ENCODE measurements around the gene PRCD.

PRCD gene

GRCh38 chr17:76574166-76574565, 34.3 kb downstream of the PRCD start:
- FAIRE-seq = no peak

DNA sequence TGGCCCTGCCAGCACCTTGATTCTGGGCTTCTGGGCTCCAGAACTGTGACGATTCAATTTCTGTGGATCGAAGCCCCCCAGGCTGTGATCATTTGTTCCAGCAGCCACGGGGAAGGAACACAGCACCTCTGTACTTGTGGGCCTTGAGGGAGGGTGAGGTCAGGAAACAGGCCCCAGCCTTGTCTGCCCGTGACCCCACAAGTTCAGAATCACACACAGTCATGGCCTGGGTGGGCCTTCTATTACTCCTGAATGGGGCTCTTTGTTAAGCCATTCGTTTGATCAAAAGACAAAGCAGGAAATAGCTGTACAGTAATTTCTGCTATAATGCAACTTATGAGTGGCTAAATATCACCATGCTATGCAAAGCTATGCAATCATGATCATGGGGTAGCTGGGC, 35.7 kb downstream of the PRCD start:
- no peak for FAIRE-seq

GRCh38 chr17:76576189-76576588, 36.3 kb downstream of the PRCD start:
- no peak for FAIRE-seq

DNA sequence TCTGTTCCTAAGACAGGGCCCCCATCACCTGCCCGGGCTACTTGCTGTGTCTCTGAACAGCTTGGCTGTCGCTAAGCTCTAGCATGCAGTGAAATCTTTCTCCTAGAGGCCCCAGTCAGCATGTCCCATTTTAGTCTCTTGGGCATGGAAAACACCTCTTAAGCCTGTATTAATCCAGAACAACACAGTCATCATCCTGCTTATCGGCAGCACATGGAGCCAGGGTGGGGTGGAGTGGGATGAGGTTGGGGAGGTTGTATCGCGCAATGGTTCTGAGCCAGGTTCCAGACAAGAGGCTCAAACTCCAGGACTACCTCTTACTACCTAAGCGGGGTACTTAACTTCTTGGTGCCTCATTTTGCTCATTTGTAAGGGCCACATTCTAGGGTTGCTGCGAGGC, 38.0 kb downstream of the PRCD start:
- FAIRE-seq = no peak

- FAIRE-seq = no peak
Measured at GRCh38 chr17:76578376-76578775, 38.5 kb downstream of the PRCD start.

- no peak for FAIRE-seq
Measured at GRCh38 chr17:76579281-76579680, 39.4 kb downstream of the PRCD start.

DNA sequence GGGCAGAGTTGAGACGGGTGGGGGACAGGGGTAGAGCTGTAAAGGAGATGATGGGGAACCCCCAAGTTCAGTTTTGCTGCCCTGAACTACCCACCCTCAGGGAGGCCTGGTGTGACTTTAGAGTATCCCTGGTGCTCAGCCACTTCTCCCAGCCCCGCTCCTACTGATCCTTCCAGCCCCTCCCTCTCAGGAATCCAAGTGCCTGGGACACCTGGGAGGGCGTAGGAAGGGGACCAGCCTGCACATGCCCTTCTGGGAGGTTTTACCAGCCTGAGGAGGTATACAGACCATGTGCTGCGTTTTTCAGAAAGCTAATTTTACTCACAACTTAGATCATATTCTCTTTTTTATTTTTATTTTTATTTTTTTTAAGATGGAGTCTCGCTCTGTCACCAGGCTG, 41.7 kb downstream of the PRCD start:
- no peak for FAIRE-seq

GRCh38 chr17:76582660-76583059, 42.8 kb downstream of the PRCD start:
- FAIRE-seq = no peak

DNA sequence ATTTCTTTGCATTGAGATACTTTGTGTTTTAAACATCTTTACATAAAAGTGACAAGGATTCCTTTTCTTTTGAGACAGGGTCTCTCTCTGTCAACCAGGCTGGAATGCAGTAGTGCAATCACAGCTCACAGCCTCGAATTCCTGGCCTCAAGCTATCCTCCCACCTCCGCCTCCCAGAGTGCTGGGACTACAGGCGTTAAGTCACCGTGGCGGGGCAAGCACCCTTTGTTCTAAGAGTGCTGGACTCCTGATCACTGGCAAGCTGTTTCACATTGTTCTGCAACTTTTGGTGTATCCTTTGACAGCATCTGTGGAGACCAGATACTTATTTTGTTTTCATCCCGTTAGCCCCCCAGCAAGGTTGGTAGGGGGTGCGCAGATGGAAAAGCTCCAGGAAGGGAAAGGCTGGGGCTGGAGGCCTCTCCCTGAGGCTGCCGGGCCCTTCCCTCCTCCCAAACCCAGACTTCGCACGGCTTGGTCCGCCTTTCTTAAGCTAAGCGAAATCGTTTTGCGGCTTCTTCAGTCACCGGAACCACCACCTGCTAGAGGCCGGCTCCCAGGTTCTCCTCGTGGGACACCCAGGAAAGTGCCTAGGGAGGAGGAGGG, 44.7 kb downstream of the PRCD start:
- no peak for FAIRE-seq

DNA sequence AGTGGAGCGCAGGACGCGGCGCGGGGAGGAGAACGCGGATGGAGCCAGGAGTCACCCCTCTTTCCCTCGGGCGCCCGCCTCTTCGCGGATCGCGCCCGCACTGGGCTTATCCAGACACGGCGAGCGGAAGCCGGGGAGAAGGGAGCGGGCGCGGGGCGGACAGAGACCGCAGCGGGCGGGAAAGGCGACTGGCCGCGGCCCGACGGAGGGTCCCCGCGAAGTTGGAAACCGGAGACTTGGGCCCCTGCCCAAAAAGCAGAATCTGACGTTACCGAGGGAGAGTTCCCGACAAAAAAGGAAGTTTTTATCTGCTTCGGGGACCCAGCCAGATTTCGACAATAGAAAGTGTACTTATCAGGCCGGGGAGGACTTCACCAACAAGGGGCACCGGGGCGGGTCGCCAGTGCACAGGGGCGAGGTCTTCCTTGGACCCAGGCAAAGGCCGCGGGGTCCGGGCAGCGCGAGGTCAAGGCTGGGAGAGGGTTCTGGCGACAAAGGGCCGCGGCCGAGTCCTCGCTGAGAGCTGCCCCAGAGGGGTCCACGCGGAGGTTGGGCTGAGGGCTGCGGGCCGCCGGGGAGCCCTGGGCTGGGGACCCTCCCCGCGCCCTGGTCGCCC, 45.3 kb downstream of the PRCD start:
- FAIRE-seq = no peak

DNA sequence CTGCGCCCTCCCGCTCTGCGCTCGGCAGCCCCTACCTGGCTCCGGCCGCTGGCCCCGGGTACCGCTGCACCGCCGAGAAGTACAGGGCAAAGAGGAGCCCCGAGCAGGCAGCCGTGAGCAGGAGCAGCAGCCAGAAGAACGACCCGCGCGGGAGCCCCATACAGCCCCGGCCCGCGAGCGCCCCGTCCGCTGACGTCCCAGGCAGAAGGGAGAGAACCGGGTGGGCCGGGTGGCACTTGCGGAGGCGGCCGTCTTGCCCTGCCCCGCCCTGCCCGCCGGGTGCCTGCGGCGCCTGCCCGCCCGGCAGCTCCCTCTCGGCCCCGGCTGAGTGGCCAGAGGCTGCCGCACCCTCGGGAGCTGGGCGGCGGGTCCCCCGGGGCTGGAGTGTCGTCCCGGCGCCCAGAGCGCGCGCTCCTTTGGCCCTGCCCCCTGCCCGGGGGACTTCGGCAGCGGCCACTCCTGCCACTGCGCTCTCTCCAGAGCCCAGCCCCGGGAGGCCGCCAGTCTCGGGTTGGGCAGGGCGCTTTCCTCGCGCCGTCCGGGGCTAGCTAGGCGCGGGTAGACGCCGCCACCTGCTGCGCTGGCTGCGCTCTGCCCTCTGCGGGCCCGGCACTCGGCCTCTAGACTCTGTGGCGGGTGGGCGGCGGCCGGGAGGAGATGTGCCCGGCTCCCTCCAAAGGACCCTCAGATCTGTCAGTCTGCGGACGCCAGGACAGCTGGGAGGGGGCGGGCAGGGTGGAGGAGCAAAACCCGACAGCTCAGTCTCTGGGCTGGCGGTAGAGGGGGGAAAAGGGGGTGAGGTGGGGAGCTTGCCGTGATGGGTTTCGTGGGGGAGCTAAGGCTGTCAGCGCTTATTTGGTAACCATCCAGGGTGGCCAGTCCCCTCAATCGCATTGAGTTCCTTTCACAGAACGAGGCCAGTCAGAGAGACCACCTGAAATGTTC, 46.1 kb downstream of the PRCD start, which contains the start of gene ST6GALNAC2:
Gene ST6GALNAC2, minus strand, starts transcription at position 212 of the 945 bp plus-strand sequence. Its CDS starts 52 bp downstream, at position 160.
- FAIRE-seq = no peak

DNA sequence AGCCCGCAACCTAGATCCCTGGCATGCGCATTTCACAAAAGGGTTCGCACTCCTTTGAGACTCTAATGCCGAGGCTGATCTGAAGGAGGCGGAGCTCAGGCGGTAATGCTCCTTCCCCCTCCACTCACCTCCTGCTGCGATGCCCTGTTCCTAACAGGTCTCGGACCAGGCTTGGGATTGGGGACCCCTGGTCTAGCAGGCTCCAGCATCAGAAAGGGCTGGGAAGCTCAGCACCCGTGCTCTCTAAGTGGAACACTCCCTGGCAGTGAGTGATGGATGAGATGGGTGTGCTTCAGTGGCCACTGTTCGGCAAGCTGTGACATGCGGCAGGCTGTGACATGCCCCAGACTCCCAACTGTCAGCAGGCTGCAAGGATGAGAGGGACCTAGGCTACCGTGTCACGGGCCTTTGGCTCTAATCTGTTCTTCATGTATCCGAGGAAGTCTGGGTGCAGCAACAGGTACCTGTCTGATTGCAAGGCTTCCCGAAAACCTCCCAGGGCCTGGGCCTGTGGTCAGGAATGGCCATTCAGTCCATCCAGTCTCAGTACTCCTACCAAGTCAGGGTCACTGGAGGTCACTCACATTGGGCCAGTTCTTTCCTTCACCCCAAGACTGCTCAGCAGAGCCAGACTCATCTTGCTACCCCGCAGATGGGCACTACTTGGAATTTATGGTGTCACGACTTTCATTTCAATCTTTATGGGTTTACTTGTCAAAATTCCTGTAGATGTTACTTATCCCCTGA, 47.1 kb downstream of the PRCD start:
- FAIRE-seq = no peak

DNA sequence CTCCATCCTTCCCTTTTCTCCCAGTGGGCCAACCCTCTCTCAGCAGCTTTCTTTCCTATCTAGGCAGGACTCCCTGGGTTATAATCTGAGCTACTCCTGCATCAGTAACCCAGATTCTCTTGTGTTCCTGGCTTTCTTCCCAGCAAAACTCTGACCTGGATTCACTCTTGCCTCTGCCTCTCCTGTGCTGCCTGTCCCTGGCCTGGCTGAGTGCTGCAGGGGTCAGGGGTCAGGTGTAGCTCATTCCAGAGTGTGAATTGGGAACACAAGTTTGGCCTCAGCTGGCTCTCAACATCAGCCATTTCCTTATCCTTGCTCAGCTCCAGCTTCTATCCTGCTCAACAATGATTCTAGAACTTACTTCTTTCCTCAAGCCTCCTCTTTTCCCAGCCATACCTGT, 48.3 kb downstream of the PRCD start:
- no peak for FAIRE-seq

DNA sequence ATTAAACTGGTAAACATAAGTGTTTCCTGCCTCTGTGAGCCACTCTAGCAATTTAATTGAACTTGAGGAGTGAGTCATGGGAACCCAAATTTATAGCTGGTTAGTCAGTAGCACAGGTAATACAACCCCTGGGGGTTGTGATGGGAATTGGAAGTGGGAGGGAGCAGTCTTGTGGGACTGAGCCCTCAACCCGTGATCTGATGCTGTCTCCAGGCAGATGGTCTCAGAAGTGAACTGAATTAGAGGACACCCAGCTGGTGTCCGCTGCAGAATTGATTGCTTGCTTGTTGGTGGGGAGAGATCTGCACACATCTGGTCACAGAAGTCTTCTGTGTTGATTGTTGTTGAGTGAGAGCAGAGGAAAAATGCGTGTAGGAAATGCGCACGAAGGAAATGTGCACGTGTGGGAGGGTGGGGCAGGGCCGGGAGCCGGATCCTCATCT, 53.6 kb downstream of the PRCD start:
- no peak for FAIRE-seq

GRCh38 chr17:76593959-76594358, 54.1 kb downstream of the PRCD start:
- FAIRE-seq = no peak

GRCh38 chr17:76594690-76595089, 54.8 kb downstream of the PRCD start:
- no peak for FAIRE-seq
